HG03439 (cell line): ENCODE data around the gene BPIFB4.
"Not testable (repeated sequence)": the region's sequence is repeated elsewhere in the genome, so short reads cannot be mapped to it uniquely, and the experiment has no call there.

ENCODE experiments used
- ATAC-seq: cut with Tn5 transposase; IDR thresholded peaks from one replicate; pipeline ENCODE4 v1.9.1; 2021; ENCODE audit warnings: mild to moderate bottlenecking, moderate library complexity; ENCODE audit not compliant: unreplicated experiment

BPIFB4 gene

GRCh38 chr20:33079259-33079658 lies at the start of gene BPIFB4:
Gene BPIFB4, plus strand, starts transcription at chr20:33079643. Its CDS starts 1,884 bp downstream, at chr20:33081527.
- ATAC-seq = no peak

- no peak for ATAC-seq
Observed at GRCh38 chr20:33030076-33030475, 49.4 kb upstream of the BPIFB4 start.

- ATAC-seq = no peak
Observed at GRCh38 chr20:33030569-33030968, 48.9 kb upstream of the BPIFB4 start.

- no peak for ATAC-seq
Observed at GRCh38 chr20:33031531-33031930, 47.9 kb upstream of the BPIFB4 start, which contains the start of gene BPIFB6. Gene BPIFB6, plus strand, starts transcription at chr20:33031648. Its CDS starts 0 bp downstream, at chr20:33031648.

- no peak for ATAC-seq
Observed at GRCh38 chr20:33032555-33032954, 46.9 kb upstream of the BPIFB4 start.

GRCh38 chr20:33033381-33033780 lies 46.1 kb upstream of the BPIFB4 start:
- ATAC-seq = no peak

GRCh38 chr20:33034115-33034514 lies 45.3 kb upstream of the BPIFB4 start:
- ATAC-seq = no peak

GRCh38 chr20:33034901-33035492 lies 44.4 kb upstream of the BPIFB4 start:
- no peak for ATAC-seq

GRCh38 chr20:33037456-33037855 lies 42.0 kb upstream of the BPIFB4 start:
- ATAC-seq = no peak

- ATAC-seq = no peak
Observed at GRCh38 chr20:33038243-33038642, 41.2 kb upstream of the BPIFB4 start.

- ATAC-seq = no peak
Observed at GRCh38 chr20:33042430-33042829, 37.0 kb upstream of the BPIFB4 start.

- no peak for ATAC-seq
Observed at GRCh38 chr20:33042983-33043730, 36.3 kb upstream of the BPIFB4 start.

GRCh38 chr20:33043731-33044181 lies 35.7 kb upstream of the BPIFB4 start:
- ATAC-seq = no peak

GRCh38 chr20:33045129-33045721 lies 34.2 kb upstream of the BPIFB4 start:
- not testable (repeated sequence) for ATAC-seq

- no peak for ATAC-seq
Observed at GRCh38 chr20:33046412-33046811, 33.0 kb upstream of the BPIFB4 start.

GRCh38 chr20:33051333-33051732 lies 28.1 kb upstream of the BPIFB4 start:
- no peak for ATAC-seq

GRCh38 chr20:33053291-33054106 lies 25.9 kb upstream of the BPIFB4 start, which contains the start of gene BPIFB3:
Gene BPIFB3, plus strand, starts transcription at chr20:33053903. Its CDS starts 1,533 bp downstream, at chr20:33055436.
- no peak for ATAC-seq

- no peak for ATAC-seq
Observed at GRCh38 chr20:33054381-33054780, 25.1 kb upstream of the BPIFB4 start.

- ATAC-seq = no peak
Observed at GRCh38 chr20:33054791-33055190, 24.7 kb upstream of the BPIFB4 start.

- no peak for ATAC-seq
Observed at GRCh38 chr20:33059136-33059535, 20.3 kb upstream of the BPIFB4 start.
